Immature natural killer cell (primary cell): ENCODE results near the gene RPL27. TPM values are rescaled to one million over a fixed set of nuclear protein-coding genes. Genes with fewer than 3 reads are reported as not detected.

ENCODE experiments used
- DNase-seq, 3 donors: peaks; one replicate each; pipeline ENCODE4 v3.0.0; 2022; ENCODE audit warnings: mixed read lengths in 1 of 3
- H3K27ac Mint-ChIP-seq, 6 donors: one replicate each; pipeline ENCODE4 v1.8.0; 2020; ENCODE audit warnings: mixed read lengths in 6 of 6, mild to moderate bottlenecking in 5 of 6, inconsistent platforms in 4 of 6, moderate library complexity in 3 of 6
- H3K27me3 Mint-ChIP-seq, 3 donors: one replicate each; pipeline ENCODE4 v1.8.0; 2020 to 2021; ENCODE audit warnings: low read depth in 3 of 3, mild to moderate bottlenecking in 3 of 3, mixed read lengths in 3 of 3, moderate library complexity in 3 of 3, inconsistent platforms in 1 of 3
- H3K36me3 Mint-ChIP-seq, 3 donors: one replicate each; pipeline ENCODE4 v1.8.0; 2020; ENCODE audit warnings: mixed read lengths in 3 of 3, inconsistent platforms in 2 of 3, mild to moderate bottlenecking in 2 of 3
- H3K4me1 Mint-ChIP-seq, 2 donors: one replicate each; pipeline ENCODE4 v1.8.0; 2020; ENCODE audit warnings: inconsistent platforms in 2 of 2, mild to moderate bottlenecking in 2 of 2, mixed read lengths in 2 of 2, moderate library complexity in 1 of 2
- H3K4me3 Mint-ChIP-seq, 5 donors: one replicate each; pipeline ENCODE4 v1.8.0; 2020; ENCODE audit warnings: mild to moderate bottlenecking in 5 of 5, mixed read lengths in 5 of 5, inconsistent platforms in 3 of 5, moderate library complexity in 3 of 5
- H3K9me3 Mint-ChIP-seq, 6 donors: one replicate each; pipeline ENCODE4 v1.8.0; 2020; ENCODE audit warnings: mild to moderate bottlenecking in 6 of 6, mixed read lengths in 6 of 6, inconsistent platforms in 4 of 6, moderate library complexity in 3 of 6
- polyA plus RNA-seq, 3 donors: library from polyadenylated mRNA; unstranded; fragments of 300-500 nt; fragmentation: Illumina TruSeq; gene quantifications; one replicate each; pipeline ENCODE4 v1.2.3, GENCODE V29; 2021

RPL27 gene
- polyA plus RNA-seq, 3 donors from 2014 or later = 807 to 2,182 (median 1,177) TPM

DNA sequence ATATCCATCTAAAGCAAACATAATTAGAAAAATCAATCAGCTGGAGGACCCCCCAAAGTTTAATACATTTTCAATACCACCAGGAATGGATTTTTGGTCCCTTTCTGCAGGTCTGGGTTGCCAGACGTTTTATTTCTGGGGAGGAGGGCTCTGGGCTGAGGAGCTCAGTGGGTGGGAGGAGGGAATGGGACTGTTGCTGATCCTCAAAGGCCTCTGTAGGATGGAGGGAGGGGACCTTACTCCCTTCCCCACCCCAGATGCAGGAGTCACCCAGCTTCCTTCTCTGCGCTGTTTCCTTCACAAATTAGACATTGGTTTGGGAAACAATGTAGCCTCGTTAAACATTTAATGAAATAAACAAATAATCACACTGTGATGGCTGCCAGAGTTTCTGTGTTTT is 33.4 kb downstream of the RPL27 start:
- no peak overlapping the region for H3K27ac Mint-ChIP-seq
- H3K9me3 Mint-ChIP-seq = no peaks in the 10 kb centered on the region
- peaks cover 1 to 3% (median 1%) of the 10 kb centered on the region in 3 donors for H3K27me3 Mint-ChIP-seq
- H3K4me1 Mint-ChIP-seq = no peaks in the 10 kb centered on the region
- no peaks in the 10 kb centered on the region for H3K36me3 Mint-ChIP-seq
- no peak overlapping the region for H3K4me3 Mint-ChIP-seq
- DNase-seq = no peak

DNA sequence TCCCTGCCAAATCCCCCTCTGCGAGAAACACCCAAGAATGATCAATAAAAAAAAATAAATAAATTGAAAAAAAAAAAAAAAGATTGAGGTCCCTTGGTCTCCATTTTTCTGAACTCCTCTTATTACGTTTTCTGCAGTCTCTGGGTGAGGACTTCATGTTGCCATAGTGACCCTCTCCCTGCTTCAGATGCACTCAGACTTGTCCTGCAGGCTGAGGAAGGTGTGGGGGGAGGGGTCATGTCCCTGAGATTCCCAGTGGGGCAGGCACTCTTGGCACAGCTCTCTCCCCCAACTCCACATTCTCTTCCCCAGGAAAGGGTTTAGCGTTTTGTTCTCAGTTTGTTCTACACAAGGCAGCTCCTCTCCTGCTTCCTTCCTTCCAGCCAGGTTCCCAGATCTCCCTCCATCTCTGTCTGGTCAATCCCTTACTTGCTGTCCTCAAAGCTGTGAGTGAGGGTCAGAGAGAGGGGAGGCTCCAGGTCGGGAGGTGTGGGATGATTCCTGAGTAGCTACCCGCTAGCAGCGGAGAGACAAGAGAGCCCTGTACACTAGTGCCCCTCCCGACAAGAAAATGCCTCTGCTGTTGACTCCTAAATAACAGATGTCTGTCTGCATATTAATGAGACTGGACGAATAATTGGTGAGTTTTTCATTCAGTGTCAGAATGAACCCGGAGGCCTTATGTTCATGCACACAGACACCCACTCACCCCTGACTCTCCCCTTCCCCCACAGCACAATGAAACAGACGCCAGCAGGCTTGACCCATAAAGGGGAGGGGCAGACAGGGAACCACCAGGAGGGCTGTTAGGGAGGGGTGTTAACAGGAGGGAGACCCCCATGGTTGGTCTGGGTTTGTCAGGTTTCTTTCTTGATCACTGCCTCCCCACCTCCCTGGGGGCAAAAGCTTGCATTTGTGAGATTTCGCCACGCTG is 36.0 kb downstream of the RPL27 start:
- no peak for DNase-seq
- Mint-ChIP-seq H3K36me3 (no peaks in the 10 kb centered on the region), H3K27me3 (peaks cover 0 to 1% (median under 1%) of the 10 kb centered on the region in 3 donors), H3K27ac (no peak overlapping the region), H3K4me3 (no peak overlapping the region), H3K9me3 (no peaks in the 10 kb centered on the region), H3K4me1 (no peaks in the 10 kb centered on the region)

- H3K4me3 Mint-ChIP-seq = no peak overlapping the region
- H3K36me3 Mint-ChIP-seq = no peaks in the 10 kb centered on the region
- no peaks in the 10 kb centered on the region for H3K9me3 Mint-ChIP-seq
- no peak overlapping the region for H3K27ac Mint-ChIP-seq
- no peak for DNase-seq
- peaks cover 0 to 1% (median 0%) of the 10 kb centered on the region in 3 donors for H3K27me3 Mint-ChIP-seq
- H3K4me1 Mint-ChIP-seq = no peaks in the 10 kb centered on the region
Observed at GRCh38 chr17:43034894-43035293, 36.7 kb downstream of the RPL27 start.

GRCh38 chr17:43039646-43040045 is 41.4 kb downstream of the RPL27 start:
- Mint-ChIP-seq H3K9me3 (no peaks in the 10 kb centered on the region), H3K27ac (no peak overlapping the region), H3K36me3 (no peaks in the 10 kb centered on the region), H3K4me3 (no peak overlapping the region), H3K4me1 (no peaks in the 10 kb centered on the region), H3K27me3 (peaks cover 0 to 1% (median 0%) of the 10 kb centered on the region in 3 donors)
- no peak for DNase-seq

GRCh38 chr17:43040655-43041054 is 42.4 kb downstream of the RPL27 start:
- no peak overlapping the region for H3K4me3 Mint-ChIP-seq
- H3K4me1 Mint-ChIP-seq = no peaks in the 10 kb centered on the region

DNA sequence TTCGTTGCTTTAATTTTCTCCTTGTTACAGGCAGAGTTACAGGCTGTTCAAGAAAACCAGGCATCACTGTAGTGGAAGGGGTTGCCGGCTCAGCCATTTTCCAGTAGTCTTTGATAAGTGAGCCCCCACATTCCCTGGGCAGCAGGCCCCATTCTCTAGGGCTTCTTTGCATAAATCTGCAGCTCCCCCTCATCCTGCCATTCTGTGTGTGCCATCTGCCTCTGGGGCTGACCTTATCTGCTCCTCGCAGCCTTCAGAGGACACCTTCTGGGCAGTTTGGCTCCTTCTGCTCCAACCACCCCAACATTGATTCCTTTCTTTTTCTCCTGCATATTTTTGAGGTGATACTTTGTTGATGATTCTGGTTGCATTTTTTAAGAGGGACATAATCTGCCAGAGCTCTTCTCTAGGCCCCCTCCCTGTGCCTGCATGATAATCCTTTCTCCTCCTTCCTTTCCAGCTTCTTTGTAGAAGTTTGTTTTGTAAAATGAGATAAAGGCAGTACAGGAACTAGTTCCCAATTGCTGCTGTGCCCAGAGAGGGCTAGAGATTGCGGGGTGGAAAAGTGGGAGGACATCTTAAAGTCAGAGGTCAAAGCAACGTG is 43.9 kb downstream of the RPL27 start:
- H3K36me3 Mint-ChIP-seq = no peaks in the 10 kb centered on the region
- no peaks in the 10 kb centered on the region for H3K4me1 Mint-ChIP-seq
- no peak overlapping the region for H3K4me3 Mint-ChIP-seq
- H3K27me3 Mint-ChIP-seq = no peaks in the 10 kb centered on the region
- DNase-seq = no peak
- H3K9me3 Mint-ChIP-seq = no peaks in the 10 kb centered on the region
- H3K27ac Mint-ChIP-seq = peak overlapping the region in 1 of 6 donors; percentile 23

More at GRCh38 chr17:43040655-43041054, 42.4 kb downstream of the RPL27 start:
- no peak overlapping the region for H3K27ac Mint-ChIP-seq
- H3K27me3 Mint-ChIP-seq = no peaks in the 10 kb centered on the region
- DNase-seq = no peak
- no peaks in the 10 kb centered on the region for H3K36me3 Mint-ChIP-seq
- no peaks in the 10 kb centered on the region for H3K9me3 Mint-ChIP-seq

DNA sequence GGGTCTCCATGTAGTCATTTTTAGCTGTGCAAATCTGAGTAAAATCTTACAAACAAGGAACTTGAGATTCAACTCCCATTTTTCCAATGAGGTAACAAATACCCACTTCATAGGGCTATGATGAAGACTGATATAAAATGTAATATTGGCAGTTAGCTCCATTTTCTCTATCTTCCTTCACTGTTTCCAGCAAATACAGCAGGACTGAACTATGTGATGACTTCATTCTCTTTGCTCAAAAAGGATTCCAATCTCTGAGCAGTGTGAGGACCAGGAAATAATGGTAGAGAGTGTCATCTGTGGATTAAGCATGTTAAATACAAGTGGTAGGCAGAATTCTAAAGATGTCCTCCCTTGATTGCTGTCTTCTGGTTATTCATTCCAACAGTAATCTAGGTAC is 45.1 kb downstream of the RPL27 start:
- Mint-ChIP-seq H3K36me3 (no peaks in the 10 kb centered on the region), H3K27ac (peak overlapping the region in 1 of 6 donors; percentile 39), H3K4me1 (no peaks in the 10 kb centered on the region), H3K4me3 (no peak overlapping the region), H3K27me3 (peaks cover 0 to 1% (median 0%) of the 10 kb centered on the region in 3 donors), H3K9me3 (no peaks in the 10 kb centered on the region)
- DNase-seq = no peak

DNA sequence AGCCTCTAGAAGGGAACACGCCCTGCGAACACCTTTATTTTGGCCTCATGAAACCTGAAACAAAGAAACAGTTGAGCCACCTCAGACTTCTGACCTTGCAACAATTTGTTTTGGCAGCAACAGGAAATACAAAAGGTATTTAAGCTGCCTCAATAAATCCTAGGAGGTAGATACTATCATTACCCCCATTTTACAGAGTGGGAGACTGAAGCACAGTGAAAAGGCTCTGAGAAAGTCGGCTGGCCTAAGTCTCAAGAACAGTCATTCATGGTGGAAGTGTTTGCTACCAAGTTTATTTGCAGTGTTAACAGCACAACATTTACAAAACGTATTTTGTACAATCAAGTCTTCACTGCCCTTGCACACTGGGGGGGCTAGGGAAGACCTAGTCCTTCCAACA is 45.8 kb downstream of the RPL27 start:
- H3K4me1 Mint-ChIP-seq = no peaks in the 10 kb centered on the region
- H3K27ac Mint-ChIP-seq = no peak overlapping the region
- no peaks in the 10 kb centered on the region for H3K36me3 Mint-ChIP-seq
- H3K4me3 Mint-ChIP-seq = no peak overlapping the region
- H3K9me3 Mint-ChIP-seq = no peaks in the 10 kb centered on the region
- no peak for DNase-seq
- peaks cover 0 to 1% (median 0%) of the 10 kb centered on the region in 3 donors for H3K27me3 Mint-ChIP-seq

- no peak for DNase-seq
- H3K9me3 Mint-ChIP-seq = no peaks in the 10 kb centered on the region
- no peak overlapping the region for H3K4me3 Mint-ChIP-seq
- H3K4me1 Mint-ChIP-seq = no peaks in the 10 kb centered on the region
- no peak overlapping the region for H3K27ac Mint-ChIP-seq
- H3K36me3 Mint-ChIP-seq = peaks cover 0 to 5% (median 5%) of the 10 kb centered on the region in 3 donors
- H3K27me3 Mint-ChIP-seq = peaks cover 0 to 2% (median 1%) of the 10 kb centered on the region in 3 donors
Observed at GRCh38 chr17:43051969-43052368, 53.8 kb downstream of the RPL27 start.

Other genes with a start within 250 kb of the RPL27 start
- not detected for gene RAMP2, start 237.2 kb upstream of the RPL27 start, polyA plus RNA-seq
- gene VPS25, start 225.0 kb upstream of the RPL27 start, polyA plus RNA-seq = 10 to 100 TPM; 60.2 to 94.1 (median 90.2) TPM
- gene WNK4, start 217.8 kb upstream of the RPL27 start, polyA plus RNA-seq = not detected
- 100 to 1,000 TPM; 162 to 221 (median 186) TPM for gene COA3, start 199.7 kb upstream of the RPL27 start, polyA plus RNA-seq
- under 1 TPM in 2 of 3 donors, not detected in 1; 0.10 to 0.40 TPM for gene CNTD1, start 199.6 kb upstream of the RPL27 start, polyA plus RNA-seq
- 100 to 1,000 TPM in 2 of 3 donors, 10 to 100 TPM in 1; 97.6 to 163 (median 135) TPM for gene BECN1, start 174.1 kb upstream of the RPL27 start, polyA plus RNA-seq
- gene PSME3, start 165.0 kb upstream of the RPL27 start, polyA plus RNA-seq = 100 to 1,000 TPM; 122 to 200 (median 161) TPM
- gene AOC2, start 153.8 kb upstream of the RPL27 start, polyA plus RNA-seq = under 1 TPM in 1 of 3 donors, not detected in 2; 0.12 TPM
- not detected for gene AOC3, start 147.2 kb upstream of the RPL27 start, polyA plus RNA-seq
- gene G6PC1, start 97.6 kb upstream of the RPL27 start, polyA plus RNA-seq = not detected
- gene AARSD1, start 34.0 kb upstream of the RPL27 start, polyA plus RNA-seq = 10 to 100 TPM; 36.2 to 46.7 (median 36.4) TPM
- not detected for gene PTGES3L, start 18.3 kb upstream of the RPL27 start, polyA plus RNA-seq
- gene RUNDC1, start 17.9 kb upstream of the RPL27 start, polyA plus RNA-seq = 10 to 100 TPM; 10.2 to 16.5 (median 13.0) TPM
- 100 to 1,000 TPM; 127 to 130 (median 129) TPM for gene IFI35, start 8.4 kb downstream of the RPL27 start, polyA plus RNA-seq
- 10 to 100 TPM; 33.7 to 56.3 (median 34.5) TPM for gene VAT1, start 24.0 kb downstream of the RPL27 start, polyA plus RNA-seq
- gene RND2, start 26.8 kb downstream of the RPL27 start, polyA plus RNA-seq = not detected
- gene BRCA1, start 126.9 kb downstream of the RPL27 start, polyA plus RNA-seq = 1 to 10 TPM; 1.1 to 7.2 (median 5.8) TPM
- gene NBR1, start 172.8 kb downstream of the RPL27 start, polyA plus RNA-seq = 10 to 100 TPM; 59.3 to 96.7 (median 78.5) TPM
- gene TMEM106A, start 213.5 kb downstream of the RPL27 start, polyA plus RNA-seq = 1 to 10 TPM; 2.5 to 7.9 (median 3.5) TPM
- gene CCDC200, start 230.2 kb downstream of the RPL27 start, polyA plus RNA-seq = 1 to 10 TPM in 1 of 3 donors, not detected in 2; 1.2 TPM
- gene RNU2-1, start 235.6 kb downstream of the RPL27 start, polyA plus RNA-seq = not detected